ENCODE measurements around the gene DENND10.

DNA sequence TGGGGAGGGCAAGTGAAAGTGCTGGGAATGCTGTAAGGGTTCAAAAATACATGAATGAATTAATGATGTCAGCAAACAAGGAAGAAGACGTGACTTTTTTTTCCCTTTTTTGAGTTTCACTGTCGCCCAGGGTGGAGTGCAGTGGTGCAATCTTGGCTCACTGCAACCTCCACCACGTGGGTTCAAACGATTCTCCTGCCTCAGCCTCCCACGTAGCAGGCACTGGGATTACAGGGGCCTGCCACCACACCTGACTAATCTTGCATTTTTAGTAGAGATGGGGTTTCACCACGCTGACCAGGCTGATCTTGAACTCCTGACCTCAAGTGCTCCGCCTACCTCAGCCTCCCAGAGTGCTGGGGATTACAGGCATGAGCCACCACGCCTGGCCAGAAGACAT, 30.0 kb downstream of the DENND10 start:
- TF ChIP-seq EZH2 (IDR thresholded peaks at IDR 0.05; ENCODE audit: low read length, missing control alignments), result no peak
- TF ChIP-seq, protein P1, sequence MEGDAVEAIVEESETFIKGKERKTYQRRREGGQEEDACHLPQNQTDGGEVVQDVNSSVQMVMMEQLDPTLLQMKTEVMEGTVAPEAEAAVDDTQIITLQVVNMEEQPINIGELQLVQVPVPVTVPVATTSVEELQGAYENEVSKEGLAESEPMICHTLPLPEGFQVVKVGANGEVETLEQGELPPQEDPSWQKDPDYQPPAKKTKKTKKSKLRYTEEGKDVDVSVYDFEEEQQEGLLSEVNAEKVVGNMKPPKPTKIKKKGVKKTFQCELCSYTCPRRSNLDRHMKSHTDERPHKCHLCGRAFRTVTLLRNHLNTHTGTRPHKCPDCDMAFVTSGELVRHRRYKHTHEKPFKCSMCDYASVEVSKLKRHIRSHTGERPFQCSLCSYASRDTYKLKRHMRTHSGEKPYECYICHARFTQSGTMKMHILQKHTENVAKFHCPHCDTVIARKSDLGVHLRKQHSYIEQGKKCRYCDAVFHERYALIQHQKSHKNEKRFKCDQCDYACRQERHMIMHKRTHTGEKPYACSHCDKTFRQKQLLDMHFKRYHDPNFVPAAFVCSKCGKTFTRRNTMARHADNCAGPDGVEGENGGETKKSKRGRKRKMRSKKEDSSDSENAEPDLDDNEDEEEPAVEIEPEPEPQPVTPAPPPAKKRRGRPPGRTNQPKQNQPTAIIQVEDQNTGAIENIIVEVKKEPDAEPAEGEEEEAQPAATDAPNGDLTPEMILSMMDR (conservative IDR thresholded peaks at IDR 0.05 in 1 of 2, IDR thresholded peaks at IDR 0.05 in 1 of 2; ENCODE audit: low read depth in 1 of 2, low read length in 2 of 2), result no peak

Data from fibroblast of lung (primary cell).